ENCODE results near the gene CNST. TPM values are rescaled to one million over a fixed set of nuclear protein-coding genes. Genes with fewer than 3 reads are reported as not detected.

Gene CNST
- total RNA-seq, 1 experiment from 2014 or later = 21.0 TPM

DNA sequence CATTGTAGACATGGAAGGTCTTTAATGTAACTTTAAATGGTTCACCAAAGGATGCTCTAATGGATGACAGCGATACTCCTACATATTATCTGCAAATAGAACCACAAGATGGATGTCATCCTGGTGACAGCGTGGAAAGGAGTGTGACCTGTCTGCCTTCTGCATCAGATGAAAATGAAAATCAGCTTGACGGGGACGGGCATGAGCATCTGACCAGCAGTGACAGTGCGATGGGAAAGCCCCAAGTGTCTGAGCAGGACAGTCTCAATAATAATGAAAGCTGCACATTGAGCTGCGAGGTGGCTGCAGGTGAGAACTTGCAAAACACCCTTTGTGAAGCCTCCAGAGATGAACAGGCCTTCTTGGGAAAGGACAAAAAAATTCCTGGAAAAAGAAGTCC, 25.2 kb downstream of the CNST start:
- H3K4me3 ChIP-seq (ENCODE audit: low read depth, low read length, poor library complexity, severe bottlenecking) = no peak overlapping the region
- H3K9me3 ChIP-seq (ENCODE audit: low read depth, low read length, poor library complexity, severe bottlenecking) = peaks cover 7% of the 10 kb centered on the region
- POLR2A ChIA-PET (ENCODE audit: low non-redundant PET) = no interaction called here
- H3K36me3 ChIP-seq (ENCODE audit: insufficient read depth, low read length, poor library complexity, severe bottlenecking) = no peaks in the 10 kb centered on the region
- CTCF ChIA-PET = interaction anchor here (0.7 kb wide), 1 partner anchor 154 kb away, joined by 3 read pairs; no protein-coding TSS in a partner anchor
- intact Hi-C loops (cut with micrococcal nuclease; ENCODE audit: unreplicated experiment) = no loop called here
- DNase-seq (ENCODE audit: low spot score) = no peak
- BruUV-seq (replicated peaks) = no TSS peak
- TF ChIP-seq, protein P1, sequence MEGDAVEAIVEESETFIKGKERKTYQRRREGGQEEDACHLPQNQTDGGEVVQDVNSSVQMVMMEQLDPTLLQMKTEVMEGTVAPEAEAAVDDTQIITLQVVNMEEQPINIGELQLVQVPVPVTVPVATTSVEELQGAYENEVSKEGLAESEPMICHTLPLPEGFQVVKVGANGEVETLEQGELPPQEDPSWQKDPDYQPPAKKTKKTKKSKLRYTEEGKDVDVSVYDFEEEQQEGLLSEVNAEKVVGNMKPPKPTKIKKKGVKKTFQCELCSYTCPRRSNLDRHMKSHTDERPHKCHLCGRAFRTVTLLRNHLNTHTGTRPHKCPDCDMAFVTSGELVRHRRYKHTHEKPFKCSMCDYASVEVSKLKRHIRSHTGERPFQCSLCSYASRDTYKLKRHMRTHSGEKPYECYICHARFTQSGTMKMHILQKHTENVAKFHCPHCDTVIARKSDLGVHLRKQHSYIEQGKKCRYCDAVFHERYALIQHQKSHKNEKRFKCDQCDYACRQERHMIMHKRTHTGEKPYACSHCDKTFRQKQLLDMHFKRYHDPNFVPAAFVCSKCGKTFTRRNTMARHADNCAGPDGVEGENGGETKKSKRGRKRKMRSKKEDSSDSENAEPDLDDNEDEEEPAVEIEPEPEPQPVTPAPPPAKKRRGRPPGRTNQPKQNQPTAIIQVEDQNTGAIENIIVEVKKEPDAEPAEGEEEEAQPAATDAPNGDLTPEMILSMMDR (conservative IDR thresholded peaks at IDR 0.05; ENCODE audit: low read depth, low read length) = no peak
- TF ChIP-seq EZH2 (IDR thresholded peaks at IDR 0.05; ENCODE audit: borderline replicate concordance, low read depth, low read length, poor library complexity, severe bottlenecking) = no peak
- peaks cover 12% of the 10 kb centered on the region for H3K4me1 ChIP-seq (ENCODE audit: insufficient read depth, low read length, poor library complexity, severe bottlenecking)
- H3K27me3 ChIP-seq (replicated peaks; ENCODE audit: insufficient read depth, low read depth, low read length, poor library complexity) = no peaks in the 10 kb centered on the region
- no peak overlapping the region for H3K27ac ChIP-seq (ENCODE audit: low read depth, low read length, poor library complexity, severe bottlenecking)

DNA sequence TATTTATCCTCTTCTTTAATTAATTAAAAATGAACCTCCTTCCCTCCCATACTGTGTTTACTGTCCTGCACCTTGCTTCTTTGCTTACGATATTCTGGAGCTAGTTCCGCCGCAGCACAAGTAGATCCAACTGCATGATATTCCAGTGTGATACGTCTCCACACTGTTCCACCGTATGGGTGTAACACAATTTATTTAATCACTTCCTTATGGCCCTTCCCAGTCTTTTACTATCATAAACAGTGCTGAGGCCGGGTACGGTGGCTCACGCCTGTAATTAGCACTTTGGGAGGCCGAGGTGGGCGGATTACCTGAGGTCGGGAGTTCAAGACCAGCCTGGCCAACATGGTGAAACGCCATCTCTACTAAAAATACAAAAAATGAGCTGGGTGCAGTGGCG, 25.7 kb downstream of the CNST start:
- Histone ChIP-seq H3K27me3 (replicated peaks; ENCODE audit: insufficient read depth, low read depth, low read length, poor library complexity) (no peaks in the 10 kb centered on the region), H3K4me3 (ENCODE audit: low read depth, low read length, poor library complexity, severe bottlenecking) (no peak overlapping the region), H3K4me1 (ENCODE audit: insufficient read depth, low read length, poor library complexity, severe bottlenecking) (peaks cover 12% of the 10 kb centered on the region), H3K27ac (ENCODE audit: low read depth, low read length, poor library complexity, severe bottlenecking) (no peak overlapping the region), H3K36me3 (ENCODE audit: insufficient read depth, low read length, poor library complexity, severe bottlenecking) (peaks cover 2% of the 10 kb centered on the region), H3K9me3 (ENCODE audit: low read depth, low read length, poor library complexity, severe bottlenecking) (peaks cover 7% of the 10 kb centered on the region)
- no peak for DNase-seq (ENCODE audit: low spot score)
- intact Hi-C loops (cut with micrococcal nuclease; ENCODE audit: unreplicated experiment) = no loop called here
- CTCF ChIA-PET = interaction anchor here (0.7 kb wide), 1 partner anchor 155 kb away, joined by 3 read pairs; no protein-coding TSS in a partner anchor
- TF ChIP-seq, protein P1 (conservative IDR thresholded peaks at IDR 0.05; ENCODE audit: low read depth, low read length) = no peak
- TF ChIP-seq EZH2 (IDR thresholded peaks at IDR 0.05; ENCODE audit: borderline replicate concordance, low read depth, low read length, poor library complexity, severe bottlenecking) = no peak
- BruUV-seq (replicated peaks) = no TSS peak
- POLR2A ChIA-PET (ENCODE audit: low non-redundant PET) = no interaction called here

DNA sequence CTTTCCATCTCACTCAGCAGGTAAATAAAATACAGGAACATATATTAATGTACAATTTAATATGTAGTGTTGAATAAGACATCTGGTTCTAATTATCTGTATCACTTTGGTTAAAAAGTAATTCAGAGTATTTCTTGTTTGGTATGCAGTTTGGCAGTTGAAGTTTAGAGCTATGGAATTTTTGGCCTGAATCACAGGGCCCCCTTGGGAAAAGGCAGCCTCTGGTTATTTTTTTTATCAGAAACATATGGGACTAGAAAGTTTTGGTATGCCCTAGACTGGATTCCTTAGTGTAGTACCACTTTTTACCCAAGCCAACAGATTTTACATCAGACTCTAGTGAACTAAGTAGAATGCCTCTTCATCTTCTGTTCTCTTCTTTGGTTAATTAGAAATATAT, 26.4 kb downstream of the CNST start:
- H3K27ac ChIP-seq (ENCODE audit: low read depth, low read length, poor library complexity, severe bottlenecking) = peak overlapping the region; percentile 8
- no peak overlapping the region for H3K4me3 ChIP-seq (ENCODE audit: low read depth, low read length, poor library complexity, severe bottlenecking)
- ChIA-PET POLR2A (ENCODE audit: low non-redundant PET) (interaction anchor here (0.6 kb wide), 1 partner anchor 1737 kb away, joined by 3 read pairs; no protein-coding TSS in a partner anchor), CTCF (no interaction called here)
- H3K4me1 ChIP-seq (ENCODE audit: insufficient read depth, low read length, poor library complexity, severe bottlenecking) = peaks cover 12% of the 10 kb centered on the region
- H3K27me3 ChIP-seq (replicated peaks; ENCODE audit: insufficient read depth, low read depth, low read length, poor library complexity) = no peaks in the 10 kb centered on the region
- peak; percentile 88 for DNase-seq (ENCODE audit: low spot score)
- TF ChIP-seq, protein P1 (conservative IDR thresholded peaks at IDR 0.05; ENCODE audit: low read depth, low read length) = no peak
- no peak for TF ChIP-seq EZH2 (IDR thresholded peaks at IDR 0.05; ENCODE audit: borderline replicate concordance, low read depth, low read length, poor library complexity, severe bottlenecking)
- peaks cover 7% of the 10 kb centered on the region for H3K9me3 ChIP-seq (ENCODE audit: low read depth, low read length, poor library complexity, severe bottlenecking)
- intact Hi-C loops (cut with micrococcal nuclease; ENCODE audit: unreplicated experiment) = no loop called here
- no TSS peak for BruUV-seq (replicated peaks)
- peaks cover 5% of the 10 kb centered on the region for H3K36me3 ChIP-seq (ENCODE audit: insufficient read depth, low read length, poor library complexity, severe bottlenecking)

All from A673 (cell line).